Pancreas (tissue), 10 donors: Measurements from ENCODE around the gene SLC6A16. TPM values are rescaled to one million over a fixed set of nuclear protein-coding genes. Genes with fewer than 3 reads are reported as not detected.
"Not testable (repeated sequence)": the region's sequence is repeated elsewhere in the genome, so short reads cannot be mapped to it uniquely, and the experiment has no call there.

Experiments used
- ATAC-seq, 4 donors: fragments of 200-7000 bp; cut with Tn5 transposase; one replicate each; pipeline versions ENCODE4 v1.8.0 to v1.9.1; 2020; ENCODE audit warnings: mild to moderate bottlenecking in 4 of 4, moderate library complexity in 4 of 4
- DNase-seq, 6 donors: peaks; one replicate each; pipeline ENCODE4 v3.0.0-alpha.2; 2020
- FAIRE-seq: peaks from 2 replicates; lab custom pipeline; 2012; peaks lifted over from hg19 to GRCh38; lab: Jason Lieb, UNC
- H3K27ac ChIP-seq, 4 donors: fragments of 200-600 bp; sonication (generic); 1 replicate in 3 of 4; 2 replicates in 1 of 4; pipeline versions ENCODE4 v1.5.0 to v1.8.0; 2020
- H3K27me3 ChIP-seq, 4 donors: fragments of 200-600 bp; one replicate each; pipeline ENCODE4 v1.8.0; 2021
- H3K36me3 ChIP-seq, 3 donors: fragments of 200-600 bp; sonication (generic) in 1 of 3; one replicate each; pipeline versions ENCODE4 v1.5.0 to v1.8.0; 2020 to 2021
- H3K4me1 ChIP-seq, 3 donors: fragments of 200-600 bp; one replicate each; pipeline ENCODE4 v1.8.0; 2021
- H3K4me3 ChIP-seq, 4 donors: fragments of 200-600 bp; sonication (generic) in 2 of 4; one replicate each; pipeline versions ENCODE4 v1.5.0 to v1.8.0; 2020 to 2021
- H3K9me3 ChIP-seq, 4 donors: fragments of 200-600 bp; one replicate each; pipeline ENCODE4 v1.8.0; 2021
- CTCF ChIP-seq, 4 donors: fragments of 200-600 bp; sonication (generic) in 3 of 4; IDR thresholded peaks; one replicate each; pipeline versions ENCODE4 v1.5.0 to v1.8.0; 2021; ENCODE audit warnings: antibody characterized with exemption in 4 of 4
- WGBS, 2 donors: extraction: QIAGEN DNeasy Blood & Tissue Kit; methylation state at CpG; one replicate each; pipeline ENCODE4 v1.1.7; 2013; 5-methylcytosine and 5-hydroxymethylcytosine counted together
- intact Hi-C, 3 donors: fragments of 100-400 bp; cut with DNase I; formaldehyde crosslinking; loops; one replicate each; pipeline versions ENCODE4 v1.11.1 to v1.14.2; 2022
- polyA plus RNA-seq, 2 donors: library from polyadenylated mRNA; stranded (reverse); fragments of 200-250 nt; gene quantifications; one replicate each; pipeline ENCODE4 v1.2.3, GENCODE V29; 2013
- total RNA-seq, 6 donors: library from RNA; stranded (reverse); fragmentation: NEBNext Ultra II Directional in 4 of 6; extraction: Animal tissue kit (Norgen Biotek cat#: 25700) in 4 of 6; gene quantifications; one replicate each; pipeline versions ENCODE4 v1.2.1 to v1.2.4, GENCODE V29; 2021 to 2023
- donor health status: healthy with polysubstance abuse.
- donor health status: DM: no; HTN: no; CAD: no; lungs with moderate emphysema.
- donor health status: DM: no; HTN: no; CAD: no.
- donor health status: control.
- donor health status: control.
- donor health status: Bipolar disorder and iron deficiency.
- donor health status: DM: yes; HTN: yes; CAD: no.
- donor health status: DM: no; HTN: no; CAD: no.
- donor health status: DM: no; HTN: no; CAD: no.
- donor health status: DM: yes; HTN: yes; CAD: no.

SLC6A16 gene
- total and polyA plus RNA-seq, 8 donors, result 1.5 to 5.9 (median 3.2) TPM

- ATAC-seq (no peak), FAIRE-seq (no peak), DNase-seq (no peak)
- no peak overlapping the region for H3K27ac ChIP-seq
- H3K4me1 ChIP-seq, result no peaks in the 10 kb centered on the region
- no peaks in the 10 kb centered on the region for H3K36me3 ChIP-seq
- 84 to 91% methylated on average over 5 of the region's 5 CpGs for WGBS, 2 donors
- no peak for TF ChIP-seq CTCF (IDR thresholded peaks at IDR 0.05)
- no peak overlapping the region for H3K4me3 ChIP-seq
- no peaks in the 10 kb centered on the region for H3K27me3 ChIP-seq
- intact Hi-C loops, result no loop called here
- no peaks in the 10 kb centered on the region for H3K9me3 ChIP-seq
Observed at GRCh38 chr19:49301866-49302252, 23.1 kb downstream of the SLC6A16 start.

- H3K27ac ChIP-seq, result no peak overlapping the region
- ATAC-seq (peak; percentile 85 to 98 (median 88)), DNase-seq (peak; percentile 25 to 90 (median 67)), FAIRE-seq (no peak)
- no peak overlapping the region for H3K4me3 ChIP-seq
- intact Hi-C loops, result no loop called here
- H3K36me3 ChIP-seq, result no peaks in the 10 kb centered on the region
- TF ChIP-seq CTCF (IDR thresholded peaks at IDR 0.05), result peak; percentile 68 to 82 (median 72)
- WGBS, 2 donors, result 28 to 32% methylated on average over 8 of the region's 8 CpGs
- H3K4me1 ChIP-seq, result no peaks in the 10 kb centered on the region
- H3K27me3 ChIP-seq, result no peaks in the 10 kb centered on the region
- H3K9me3 ChIP-seq, result no peaks in the 10 kb centered on the region
Observed at GRCh38 chr19:49301165-49301865, 23.7 kb downstream of the SLC6A16 start.

GRCh38 chr19:49298653-49299052 lies 26.3 kb downstream of the SLC6A16 start:
- H3K4me3 ChIP-seq, ATAC-seq, H3K36me3 ChIP-seq, FAIRE-seq, DNase-seq, H3K27ac ChIP-seq, H3K4me1 ChIP-seq, H3K9me3 ChIP-seq, H3K27me3 ChIP-seq, intact Hi-C loops: not testable (repeated sequence)
- WGBS, 2 donors, result 91 to 95% methylated on average over 3 of the region's 3 CpGs

GRCh38 chr19:49297403-49297802 lies 27.6 kb downstream of the SLC6A16 start:
- no peaks in the 10 kb centered on the region for H3K27me3 ChIP-seq
- WGBS, 2 donors, result 87 to 93% methylated on average over 3 of the region's 3 CpGs
- H3K4me3 ChIP-seq, result no peak overlapping the region
- intact Hi-C loops, result no loop called here
- no peak for TF ChIP-seq CTCF (IDR thresholded peaks at IDR 0.05)
- H3K9me3 ChIP-seq, result no peaks in the 10 kb centered on the region
- no peak for DNase-seq
- no peaks in the 10 kb centered on the region for H3K36me3 ChIP-seq
- no peak overlapping the region for H3K27ac ChIP-seq
- ATAC-seq, result no peak
- FAIRE-seq, result no peak
- no peaks in the 10 kb centered on the region for H3K4me1 ChIP-seq

GRCh38 chr19:49295208-49295880 lies 29.6 kb downstream of the SLC6A16 start:
- no peak for TF ChIP-seq CTCF (IDR thresholded peaks at IDR 0.05)
- Histone ChIP-seq H3K4me1 (no peaks in the 10 kb centered on the region), H3K4me3 (no peak overlapping the region), H3K9me3 (no peaks in the 10 kb centered on the region), H3K36me3 (no peaks in the 10 kb centered on the region), H3K27ac (no peak overlapping the region), H3K27me3 (no peaks in the 10 kb centered on the region)
- WGBS, 2 donors, result 92 to 93% methylated on average over 8 of the region's 8 CpGs
- DNase-seq (no peak), FAIRE-seq (no peak), ATAC-seq (no peak)
- intact Hi-C loops, result no loop called here
